ENCODE data around the gene GNAT2.

GNAT2 gene

DNA sequence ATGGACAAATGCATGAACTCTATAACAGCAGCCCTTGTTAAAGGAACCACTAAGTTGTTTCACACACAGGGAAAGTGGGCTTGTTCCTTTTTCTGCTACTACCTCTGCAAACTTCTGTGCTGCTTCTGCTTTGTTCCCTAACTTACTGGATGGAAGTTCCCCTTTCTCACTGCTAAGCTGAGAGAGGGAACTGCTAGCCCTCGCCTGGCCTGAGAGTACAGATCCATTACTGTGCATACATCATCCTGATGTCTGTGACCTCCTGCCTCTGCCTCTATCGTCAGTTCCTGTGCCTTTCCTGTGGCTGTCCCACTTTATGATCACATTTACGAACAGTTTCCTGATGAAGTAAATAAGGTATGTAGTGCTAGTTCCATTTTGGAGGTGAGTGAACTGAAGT lies 3.5 kb downstream of the GNAT2 start:
- in situ Hi-C loops (cut with HindIII; ENCODE audit: low sequenced_read_pairs): no loop called here

DNA sequence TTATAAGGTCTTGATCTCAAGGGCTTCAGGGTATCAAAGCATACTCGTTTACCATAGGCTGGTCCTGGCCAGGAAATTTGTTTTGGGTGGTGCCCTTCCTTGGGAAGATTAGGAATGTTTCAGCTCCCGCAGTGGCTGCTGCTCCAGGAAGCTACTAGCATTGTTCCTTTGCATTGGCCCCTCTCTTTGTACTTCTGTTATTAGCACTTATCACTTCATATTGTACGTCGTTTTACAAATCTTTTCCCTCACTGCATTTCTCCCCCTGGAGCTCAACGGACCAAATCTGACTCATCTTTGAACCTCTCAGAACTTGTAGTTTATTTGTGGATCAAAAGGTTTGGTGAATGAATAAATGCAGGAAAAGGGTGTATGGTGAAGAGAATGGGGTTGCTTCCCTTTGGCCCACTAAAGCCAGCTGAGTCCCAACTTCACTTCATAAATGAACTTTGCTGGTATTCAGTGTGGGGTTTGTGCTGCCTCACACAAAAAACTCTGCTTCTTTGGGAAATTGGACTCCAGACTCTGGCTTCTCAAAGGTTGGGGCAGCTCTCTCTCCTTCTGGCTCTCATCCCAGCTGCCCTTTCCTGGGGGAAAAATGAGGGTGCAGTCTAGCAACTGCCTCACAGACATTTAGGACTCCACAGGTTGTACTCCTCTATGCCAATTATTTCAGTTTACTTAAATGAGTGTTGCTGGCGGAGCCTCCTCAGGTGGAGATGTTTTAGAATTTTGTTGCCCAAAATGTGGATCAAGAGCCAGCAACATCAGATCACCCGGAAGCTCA lies 5.9 kb downstream of the GNAT2 start:
- in situ Hi-C loops (cut with HindIII; ENCODE audit: low sequenced_read_pairs): no loop called here

DNA sequence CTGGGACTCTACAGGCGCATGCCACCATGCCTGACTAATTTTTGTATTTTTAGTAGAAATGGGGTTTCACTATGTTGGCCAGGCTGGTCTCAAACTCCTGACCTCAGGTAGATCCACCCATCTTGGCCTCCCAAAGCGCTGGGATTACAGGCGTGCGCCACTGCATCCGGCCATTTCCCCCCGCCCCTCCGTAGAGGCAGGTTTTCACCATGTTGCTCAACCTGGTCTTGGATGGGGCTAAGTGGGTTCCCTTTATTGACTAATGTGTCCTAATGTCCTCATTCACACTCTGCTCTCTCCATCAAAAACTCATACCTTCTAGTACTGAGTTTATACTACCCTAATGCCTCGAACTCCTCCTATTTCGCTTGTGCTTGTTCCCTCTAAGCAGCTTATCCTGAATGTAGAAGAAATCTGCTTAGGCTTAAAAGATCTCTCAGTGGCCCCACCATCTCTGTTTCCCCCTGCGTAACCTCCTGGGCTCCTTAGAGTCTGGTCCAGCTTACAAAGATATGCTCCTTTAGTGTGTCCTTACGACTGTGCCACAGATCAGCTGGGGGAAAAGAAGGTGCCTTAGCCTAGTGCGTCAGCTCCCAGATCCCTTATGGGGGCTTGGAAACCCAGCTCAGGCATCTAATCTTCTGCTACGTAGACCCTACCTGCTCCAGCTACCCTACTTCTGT lies 8.0 kb downstream of the GNAT2 start:
- in situ Hi-C loops (cut with HindIII; ENCODE audit: low sequenced_read_pairs): no loop called here

DNA sequence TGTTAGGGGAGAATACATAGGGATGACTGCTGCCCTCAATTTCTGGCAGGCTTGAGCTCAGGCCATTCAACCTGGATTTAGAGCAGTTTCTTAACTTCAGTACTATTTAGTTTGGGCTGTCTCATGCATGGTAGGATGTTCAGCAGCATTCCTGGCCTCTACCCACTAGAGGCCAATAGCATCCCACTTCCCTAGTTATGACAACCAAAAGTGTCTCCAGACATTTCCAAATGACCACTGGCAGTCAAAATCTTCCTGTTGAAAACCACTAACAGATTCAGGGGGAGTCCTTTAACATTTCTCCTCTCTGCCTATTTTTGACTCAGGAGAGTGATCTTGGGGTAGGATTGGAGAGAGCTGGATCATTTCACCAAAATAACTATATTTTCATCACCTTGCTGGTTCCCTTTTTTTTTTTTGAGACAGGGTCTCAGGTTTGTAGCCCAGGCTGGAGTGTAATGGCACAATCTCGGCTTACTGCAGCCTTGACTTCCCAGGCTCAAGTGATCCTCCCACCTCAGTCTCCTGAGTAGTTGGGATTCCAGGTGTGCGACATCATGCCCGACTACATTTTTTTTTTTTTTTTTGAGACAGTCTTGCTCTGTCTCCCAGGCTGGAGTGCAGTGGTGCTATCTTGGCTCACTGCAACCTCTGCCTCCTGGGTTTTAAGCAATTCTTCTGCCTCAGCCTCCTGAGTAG lies 8.7 kb downstream of the GNAT2 start:
- in situ Hi-C loops (cut with HindIII; ENCODE audit: low sequenced_read_pairs): no loop called here

DNA sequence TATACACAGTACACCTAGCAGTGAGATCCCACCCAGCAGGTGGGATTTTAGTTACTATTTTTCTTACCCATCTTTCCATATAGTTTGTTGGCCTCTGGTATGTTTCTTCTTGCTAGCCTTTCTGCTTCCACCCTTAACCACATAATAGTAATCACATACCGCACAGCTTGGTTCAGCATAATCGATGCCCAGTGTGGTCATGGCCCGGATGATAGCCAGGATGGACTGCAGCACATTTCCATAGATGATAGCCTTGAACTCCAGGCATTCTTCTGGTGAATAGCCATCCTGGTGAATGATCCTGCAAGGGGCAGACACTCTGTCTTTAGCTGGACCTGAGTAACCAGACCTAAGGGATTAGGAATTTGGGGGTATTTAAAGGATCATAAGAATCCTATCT lies 9.5 kb downstream of the GNAT2 start:
- in situ Hi-C loops (cut with HindIII; ENCODE audit: low sequenced_read_pairs): no loop called here

DNA sequence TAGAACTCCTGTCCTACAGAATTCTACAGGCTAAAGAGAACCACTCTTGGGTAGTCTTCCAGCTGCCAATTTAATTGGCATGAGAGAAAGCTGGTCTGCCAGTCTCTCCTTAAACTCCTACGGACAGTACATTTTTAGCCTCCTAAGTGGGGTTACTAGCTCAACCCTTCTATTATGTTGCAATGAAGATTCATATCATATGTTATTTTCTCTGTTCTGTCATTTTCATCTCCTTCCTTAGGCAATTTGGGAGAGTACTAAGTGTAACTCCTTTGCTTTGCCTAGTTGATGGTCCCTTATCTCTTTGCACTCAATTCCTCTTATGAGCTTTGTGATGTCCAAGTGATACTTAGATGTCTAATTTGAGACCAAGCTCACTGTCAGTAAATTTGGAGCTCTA lies 14.0 kb downstream of the GNAT2 start:
- in situ Hi-C loops (cut with HindIII; ENCODE audit: low sequenced_read_pairs): no loop called here

DNA sequence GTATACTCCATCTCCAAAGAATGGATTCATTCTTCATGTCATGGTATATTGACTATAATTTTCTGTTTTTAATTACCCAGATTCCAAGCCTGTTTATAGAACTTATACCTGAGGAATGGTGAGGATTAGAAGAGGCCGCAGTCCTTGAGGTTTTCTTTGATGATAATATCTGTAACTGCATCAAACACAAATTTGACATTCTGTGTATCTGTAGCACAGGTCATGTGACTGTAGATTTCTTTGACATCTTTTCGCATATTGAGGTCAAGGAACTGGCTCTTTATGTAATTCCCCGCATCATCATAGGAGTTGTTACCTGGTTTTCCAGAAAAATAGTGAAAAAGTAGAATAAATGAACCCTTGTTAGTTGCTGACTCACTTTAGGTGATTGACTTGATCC lies 16.2 kb downstream of the GNAT2 start:
- in situ Hi-C loops (cut with HindIII; ENCODE audit: low sequenced_read_pairs): no loop called here

DNA sequence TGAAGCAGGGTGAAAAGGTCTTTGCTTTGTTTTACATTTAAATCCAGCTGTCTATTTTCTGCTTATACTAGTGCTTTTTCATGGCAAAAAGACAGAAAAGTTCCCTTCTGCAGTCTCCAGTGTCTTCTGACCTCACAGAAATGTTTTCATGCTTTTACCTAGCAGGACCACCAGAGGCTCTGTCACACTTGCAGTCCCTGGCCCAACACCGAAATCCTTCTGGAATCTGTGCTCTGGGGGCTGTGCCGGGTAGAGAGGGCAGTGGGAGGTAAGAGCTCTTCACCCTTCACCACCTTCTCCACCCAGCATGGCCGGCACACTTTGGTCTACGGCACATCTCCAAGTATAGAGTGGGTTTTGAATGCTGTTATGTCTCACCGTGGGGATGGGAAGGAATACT lies 20.8 kb downstream of the GNAT2 start:
- in situ Hi-C loops (cut with HindIII; ENCODE audit: low sequenced_read_pairs): no loop called here

DNA sequence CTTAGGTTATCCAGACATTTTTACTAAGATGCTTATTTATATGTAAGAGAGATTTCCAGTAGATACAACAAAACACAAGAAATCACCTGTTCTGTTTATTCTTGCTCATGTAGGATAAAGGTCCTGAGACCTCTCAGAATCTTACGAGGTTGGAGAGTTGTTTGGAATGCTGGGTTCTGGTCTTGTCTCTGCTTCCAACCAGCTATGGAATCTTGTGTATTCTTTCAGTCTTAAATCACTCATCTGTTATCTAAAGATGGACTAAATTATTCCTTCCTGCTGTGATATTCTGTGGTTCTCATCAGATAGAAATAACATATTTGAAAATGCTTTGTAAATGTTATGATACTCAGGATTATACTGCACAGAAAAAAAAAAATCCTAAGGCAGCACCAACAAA lies 21.3 kb downstream of the GNAT2 start:
- in situ Hi-C loops (cut with HindIII; ENCODE audit: low sequenced_read_pairs): no loop called here

DNA sequence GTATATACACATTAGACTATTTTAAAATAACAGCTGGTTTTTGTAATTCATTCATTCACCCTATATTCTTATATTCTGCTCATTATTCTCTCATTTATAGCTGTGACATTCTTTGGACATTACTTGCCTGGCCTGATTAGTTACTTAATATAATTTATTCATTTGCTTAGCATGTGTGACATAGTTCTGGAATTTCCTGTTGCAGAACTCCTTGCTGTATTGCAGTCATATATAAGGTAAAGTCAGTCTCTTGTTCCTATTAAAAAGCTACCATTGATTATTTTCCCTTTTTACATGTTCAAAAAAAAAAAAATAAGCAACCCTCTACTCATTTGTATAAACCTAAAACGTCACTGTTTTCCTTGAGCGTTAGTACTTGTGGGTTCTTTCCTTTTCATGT lies 23.9 kb downstream of the GNAT2 start:
- in situ Hi-C loops (cut with HindIII; ENCODE audit: low sequenced_read_pairs): no loop called here

DNA sequence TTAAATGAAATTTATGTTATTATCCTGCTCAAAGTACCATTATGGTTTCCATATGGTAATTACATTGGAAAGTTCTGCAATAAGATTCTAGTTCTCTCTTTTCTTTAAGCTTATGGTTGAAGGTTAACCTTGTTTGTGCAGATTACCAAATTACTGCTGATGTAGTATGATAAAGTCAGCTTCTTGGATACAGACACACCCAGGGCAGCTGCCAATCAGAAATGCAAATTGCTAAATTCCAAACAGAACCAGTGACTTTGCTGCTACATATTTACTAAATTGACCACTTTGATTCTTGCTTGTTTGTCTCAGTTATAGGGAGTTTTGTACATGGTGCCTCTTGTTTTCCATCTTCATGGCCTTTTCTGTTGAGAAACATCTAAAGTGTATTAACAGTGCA lies 26.5 kb downstream of the GNAT2 start:
- in situ Hi-C loops (cut with HindIII; ENCODE audit: low sequenced_read_pairs): no loop called here

DNA sequence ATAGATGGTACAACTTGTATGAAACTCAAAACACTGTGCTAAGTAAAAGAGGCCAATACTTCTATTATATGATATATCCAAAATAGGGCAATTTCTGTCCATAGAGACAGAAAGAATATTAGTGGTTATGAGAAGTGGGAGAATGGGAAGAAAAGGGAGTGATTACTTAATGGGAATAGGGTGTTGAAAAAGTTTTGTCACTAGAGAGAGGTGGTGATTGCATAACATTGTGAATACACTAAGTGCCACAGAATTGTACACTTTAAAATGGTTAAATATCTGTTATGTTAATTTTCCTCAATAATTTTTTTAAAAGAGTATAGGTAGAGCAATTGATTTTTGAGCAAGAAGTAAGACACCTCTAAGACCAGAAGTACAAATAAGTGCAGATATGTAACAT lies 29.7 kb downstream of the GNAT2 start:
- in situ Hi-C loops (cut with HindIII; ENCODE audit: low sequenced_read_pairs): no loop called here

DNA sequence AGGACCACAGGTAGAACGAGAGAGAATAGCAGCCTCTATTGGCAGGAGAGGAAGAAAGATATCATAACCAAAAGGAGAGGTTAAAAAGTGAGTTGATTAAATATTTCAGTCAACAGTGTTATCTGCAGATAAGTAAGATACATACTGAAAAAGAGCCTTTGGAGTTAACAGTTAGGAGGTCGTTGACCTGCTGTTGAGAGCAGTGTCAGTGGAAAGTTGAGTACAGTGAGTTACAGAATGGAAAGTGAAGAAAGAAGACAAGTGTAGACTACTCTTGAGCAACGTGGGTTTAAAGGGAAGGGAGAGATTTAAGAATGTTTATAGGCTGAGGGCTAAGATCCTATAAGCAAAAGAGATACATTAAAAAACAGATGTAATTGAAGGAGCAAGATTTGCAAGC lies 30.2 kb downstream of the GNAT2 start:
- in situ Hi-C loops (cut with HindIII; ENCODE audit: low sequenced_read_pairs): no loop called here

DNA sequence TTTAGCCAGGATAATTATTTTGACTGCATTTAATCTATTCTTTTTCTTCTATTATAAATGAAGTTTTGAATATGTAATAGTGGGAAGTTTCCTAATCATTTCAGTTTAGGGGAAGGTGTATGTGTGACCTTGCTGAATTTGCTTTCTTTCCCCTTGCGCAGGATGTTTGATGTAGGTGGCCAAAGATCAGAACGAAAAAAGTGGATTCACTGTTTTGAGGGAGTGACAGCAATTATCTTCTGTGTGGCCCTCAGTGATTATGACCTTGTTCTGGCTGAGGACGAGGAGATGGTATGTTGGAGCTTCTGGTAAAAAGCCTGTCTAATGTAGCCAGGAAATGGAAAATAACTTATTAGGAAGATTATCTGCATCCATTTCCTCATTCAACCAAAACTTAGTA lies 33.4 kb downstream of the GNAT2 start:
- in situ Hi-C loops (cut with HindIII; ENCODE audit: low sequenced_read_pairs): no loop called here

DNA sequence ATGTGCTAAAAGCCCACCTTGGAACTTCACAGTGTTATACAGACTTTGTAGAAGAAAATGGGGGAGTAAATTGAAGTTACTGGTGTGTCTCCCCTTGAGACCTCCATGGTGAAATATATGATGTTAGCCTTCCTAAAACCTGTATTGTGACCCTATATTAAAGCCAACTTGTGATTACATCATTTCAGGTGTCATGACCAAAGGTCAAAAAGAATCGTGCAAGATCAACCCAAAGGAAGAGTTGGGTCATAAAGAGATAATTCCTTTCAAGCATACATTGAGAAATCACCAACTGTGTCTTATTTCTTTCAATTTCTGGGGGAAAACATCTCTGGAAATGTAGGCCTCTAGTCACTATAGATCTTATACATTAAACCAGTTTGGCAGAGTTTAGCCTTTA lies 34.6 kb downstream of the GNAT2 start:
- in situ Hi-C loops (cut with HindIII; ENCODE audit: low sequenced_read_pairs): no loop called here

DNA sequence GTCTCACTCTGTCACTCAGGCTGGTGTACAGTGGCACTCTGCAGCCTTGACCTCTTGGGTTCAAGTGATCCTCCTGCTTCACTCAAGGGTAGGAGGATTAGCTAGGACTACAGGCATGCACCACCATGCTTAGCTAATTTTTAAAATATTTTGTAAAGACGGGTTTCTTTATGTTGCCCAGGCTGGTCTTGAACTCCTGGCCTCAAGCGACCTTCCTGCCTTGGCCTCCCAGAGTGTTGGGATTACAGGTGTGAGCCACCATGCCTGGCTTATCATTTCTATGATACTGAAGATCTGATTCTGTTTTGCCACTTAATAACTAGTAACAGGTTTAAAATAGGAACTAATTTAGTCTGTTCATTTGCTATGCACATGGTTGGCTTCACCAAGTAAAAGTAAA lies 37.4 kb downstream of the GNAT2 start:
- in situ Hi-C loops (cut with HindIII; ENCODE audit: low sequenced_read_pairs): no loop called here

DNA sequence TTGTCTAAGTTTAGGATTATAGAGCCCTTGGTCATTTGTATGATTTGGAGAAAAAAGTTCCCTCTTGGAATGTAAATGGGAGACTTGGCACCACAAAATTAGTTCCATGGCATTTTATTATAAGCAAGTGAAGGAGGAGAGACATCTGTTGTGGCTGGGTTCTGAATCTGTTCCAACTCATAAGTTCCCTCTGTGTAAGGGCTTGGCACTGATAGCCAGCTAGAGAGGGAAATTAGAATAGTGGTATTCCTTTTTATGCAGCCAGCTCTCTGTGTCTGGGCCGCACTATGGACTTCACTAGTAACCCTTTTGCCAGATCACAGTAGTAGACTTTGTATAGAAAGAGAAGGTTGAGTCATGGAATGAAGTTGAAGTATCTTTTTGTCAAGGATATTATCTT lies 39.9 kb downstream of the GNAT2 start:
- in situ Hi-C loops (cut with HindIII; ENCODE audit: low sequenced_read_pairs): no loop called here

DNA sequence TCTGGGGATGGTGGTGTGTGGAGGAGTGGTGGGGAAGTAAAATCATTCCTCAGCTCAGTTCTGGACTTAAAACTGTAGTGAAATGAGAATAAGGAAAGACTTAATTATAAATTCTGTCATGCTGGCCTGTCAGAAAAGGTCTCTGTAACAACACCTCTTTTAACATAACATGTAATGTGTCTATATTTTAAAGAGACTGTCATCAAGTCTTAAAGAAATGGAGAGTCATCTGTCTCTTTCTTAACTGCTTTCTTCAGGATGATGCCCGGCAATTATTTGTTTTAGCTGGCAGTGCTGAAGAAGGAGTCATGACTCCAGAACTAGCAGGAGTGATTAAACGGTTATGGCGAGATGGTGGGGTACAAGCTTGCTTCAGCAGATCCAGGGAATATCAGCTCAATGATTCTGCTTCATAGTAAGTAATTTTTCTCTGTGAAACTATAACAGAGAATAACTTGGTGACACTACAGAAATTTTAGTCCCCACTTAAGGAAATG lies 40.4 kb downstream of the GNAT2 start:
- in situ Hi-C loops (cut with HindIII; ENCODE audit: low sequenced_read_pairs): no loop called here

DNA sequence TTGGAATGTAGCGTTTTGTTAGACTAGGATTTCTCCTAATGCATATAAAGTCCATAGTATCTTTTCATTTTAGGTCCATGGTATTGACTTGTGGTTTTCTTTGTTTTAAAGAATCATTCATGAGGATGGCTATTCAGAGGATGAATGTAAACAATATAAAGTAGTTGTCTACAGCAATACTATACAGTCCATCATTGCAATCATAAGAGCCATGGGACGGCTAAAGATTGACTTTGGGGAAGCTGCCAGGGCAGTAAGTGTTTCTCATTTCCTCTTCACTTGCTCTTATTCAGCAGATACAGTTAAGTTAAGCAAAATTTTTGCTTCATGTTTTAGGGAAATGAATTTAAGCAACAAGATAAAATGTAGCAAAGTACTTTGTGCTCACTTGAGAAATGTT lies 45.6 kb downstream of the GNAT2 start:
- in situ Hi-C loops (cut with HindIII; ENCODE audit: low sequenced_read_pairs): no loop called here

DNA sequence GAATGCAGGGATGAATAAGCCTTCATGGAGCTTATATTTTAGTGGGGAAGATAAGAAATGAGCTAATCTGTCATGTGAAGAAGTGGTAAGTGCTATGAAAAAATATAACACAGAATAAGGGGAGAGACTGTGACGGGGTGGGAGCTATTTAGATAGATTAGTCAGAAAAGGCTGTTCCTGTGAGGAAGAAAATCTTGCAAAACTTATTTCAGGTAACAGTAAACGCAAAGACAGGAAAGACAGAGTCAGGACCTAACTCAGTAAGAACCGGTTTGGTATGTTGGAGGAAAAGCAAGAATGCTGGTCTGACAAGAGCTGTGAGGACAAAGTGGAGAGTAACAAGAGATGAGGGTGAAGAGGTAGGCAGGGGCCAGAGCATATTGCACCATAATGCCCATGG lies 49.0 kb downstream of the GNAT2 start:
- in situ Hi-C loops (cut with HindIII; ENCODE audit: low sequenced_read_pairs): no loop called here

DNA sequence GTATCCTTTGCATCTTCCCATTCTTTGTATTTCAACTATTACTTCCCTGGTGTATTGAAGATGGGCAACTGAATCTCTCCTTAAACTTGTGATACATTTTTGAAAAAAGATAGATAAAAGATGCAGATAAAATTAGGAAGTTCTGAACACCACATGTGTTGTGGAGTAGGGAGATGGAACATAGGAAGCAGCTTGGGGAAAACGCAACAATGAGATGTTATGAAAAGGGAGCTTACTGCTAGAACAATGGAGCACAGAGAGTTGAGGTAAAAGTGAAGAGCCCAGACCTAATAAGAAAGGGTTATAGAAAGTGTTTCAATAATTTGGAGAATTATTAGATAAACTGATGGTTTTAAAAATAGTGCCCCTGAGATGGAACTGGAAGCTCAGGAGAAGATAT lies 50.1 kb downstream of the GNAT2 start:
- in situ Hi-C loops (cut with HindIII; ENCODE audit: low sequenced_read_pairs): no loop called here
